SK-N-SH treated with all-trans-retinoic acid at 6 μM for 48 hours (cell line): ENCODE results near the gene RBMX2.
"Not testable (repeated sequence)": the region's sequence is repeated elsewhere in the genome, so short reads cannot be mapped to it uniquely, and the experiment has no call there.

Experiments
- CSDC2 ChIP-seq: fragments of 250-450 bp; sonication (Bioruptor Pico); IDR thresholded peaks from 2 replicates; pipeline ENCODE4 v1.5.0; 2020; ENCODE audit warnings: mild to moderate bottlenecking, moderate library complexity
- ESRRG ChIP-seq: fragments of 250-450 bp; sonication (Bioruptor Pico); IDR thresholded peaks from 2 replicates; pipeline ENCODE4 v1.6.1; 2021; ENCODE audit warnings: mild to moderate bottlenecking
- GLIS3 ChIP-seq: fragments of 250-450 bp; sonication (Bioruptor Pico); IDR thresholded peaks from 2 replicates; pipeline ENCODE4 v1.5.0; 2020; ENCODE audit warnings: mild to moderate bottlenecking, moderate library complexity
- OSR1 ChIP-seq: fragments of 250-450 bp; sonication (Bioruptor Pico); IDR thresholded peaks from 2 replicates; pipeline ENCODE4 v1.8.0; 2022; ENCODE audit warnings: moderate library complexity, mild to moderate bottlenecking, inconsistent platforms
- PPARA ChIP-seq: fragments of 250-450 bp; sonication (Bioruptor Pico); IDR thresholded peaks from 2 replicates; pipeline ENCODE4 v1.5.0; 2020; ENCODE audit warnings: mild to moderate bottlenecking, borderline replicate concordance
- ZC3H10 ChIP-seq: fragments of 250-450 bp; sonication (Bioruptor Pico); IDR thresholded peaks from 2 replicates; pipeline ENCODE4 v1.5.1; 2021; ENCODE audit warnings: mild to moderate bottlenecking, moderate library complexity
- ZNF565 ChIP-seq: fragments of 450-650 bp; formaldehyde crosslinking; conservative IDR thresholded peaks from 2 replicates; pipeline ENCODE4 v1.5.0; 2020; ENCODE audit warnings: low read depth, mild to moderate bottlenecking, moderate library complexity
- ZNF70 ChIP-seq: fragments of 450-650 bp; formaldehyde crosslinking; IDR thresholded peaks from 2 replicates; pipeline ENCODE4 v1.5.0; 2020; ENCODE audit warnings: mild to moderate bottlenecking, moderate library complexity
- TF ChIP-seq, protein P1 (sequence below): fragments of 250-450 bp; sonication (Bioruptor Pico); IDR thresholded peaks from 2 replicates; pipeline ENCODE4 v1.5.1; 2021; ENCODE audit warnings: mild to moderate bottlenecking, moderate library complexity
- TF ChIP-seq, protein P2 (sequence below): fragments of 250-450 bp; sonication (Bioruptor Pico); IDR thresholded peaks from 2 replicates; pipeline ENCODE4 v1.5.0; 2020; ENCODE audit warnings: mild to moderate bottlenecking, moderate library complexity
- TF ChIP-seq, protein P3 (sequence below): fragments of 250-450 bp; sonication (Bioruptor Pico); IDR thresholded peaks from 2 replicates; pipeline ENCODE4 v1.8.0; 2020; ENCODE audit warnings: mild to moderate bottlenecking, moderate library complexity, borderline replicate concordance

DNA sequence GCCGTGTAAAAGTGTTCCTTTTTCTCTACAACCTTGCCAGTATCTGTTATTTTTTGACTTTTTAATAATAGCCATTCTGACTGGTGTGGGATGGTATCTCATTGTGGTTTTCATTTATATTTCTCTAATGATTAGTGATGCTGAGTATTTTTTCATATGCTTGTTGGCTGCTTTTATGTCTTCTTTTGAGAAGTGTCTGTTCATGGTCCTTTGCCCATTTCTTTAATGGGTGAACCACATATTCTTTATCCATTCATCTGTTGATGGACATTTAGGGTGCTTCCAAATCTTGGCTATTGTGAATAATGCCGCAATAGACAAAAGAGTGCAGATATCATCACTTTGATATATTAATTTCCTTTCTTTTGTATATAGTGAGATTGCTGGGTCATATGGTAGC is 36.2 kb downstream of the RBMX2 start:
- not testable (repeated sequence) for TF ChIP-seq CSDC2 (CRISPR knock-in tag); OSR1 (CRISPR knock-in tag); ESRRG; GLIS3 (CRISPR knock-in tag); ZNF70; ZC3H10; ZNF565 (CRISPR knock-in tag); PPARA (CRISPR knock-in tag)
- TF ChIP-seq, protein P1, sequence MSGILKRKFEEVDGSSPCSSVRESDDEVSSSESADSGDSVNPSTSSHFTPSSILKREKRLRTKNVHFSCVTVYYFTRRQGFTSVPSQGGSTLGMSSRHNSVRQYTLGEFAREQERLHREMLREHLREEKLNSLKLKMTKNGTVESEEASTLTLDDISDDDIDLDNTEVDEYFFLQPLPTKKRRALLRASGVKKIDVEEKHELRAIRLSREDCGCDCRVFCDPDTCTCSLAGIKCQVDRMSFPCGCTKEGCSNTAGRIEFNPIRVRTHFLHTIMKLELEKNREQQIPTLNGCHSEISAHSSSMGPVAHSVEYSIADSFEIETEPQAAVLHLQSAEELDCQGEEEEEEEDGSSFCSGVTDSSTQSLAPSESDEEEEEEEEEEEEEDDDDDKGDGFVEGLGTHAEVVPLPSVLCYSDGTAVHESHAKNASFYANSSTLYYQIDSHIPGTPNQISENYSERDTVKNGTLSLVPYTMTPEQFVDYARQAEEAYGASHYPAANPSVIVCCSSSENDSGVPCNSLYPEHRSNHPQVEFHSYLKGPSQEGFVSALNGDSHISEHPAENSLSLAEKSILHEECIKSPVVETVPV: not testable (repeated sequence)
- TF ChIP-seq, protein P2, sequence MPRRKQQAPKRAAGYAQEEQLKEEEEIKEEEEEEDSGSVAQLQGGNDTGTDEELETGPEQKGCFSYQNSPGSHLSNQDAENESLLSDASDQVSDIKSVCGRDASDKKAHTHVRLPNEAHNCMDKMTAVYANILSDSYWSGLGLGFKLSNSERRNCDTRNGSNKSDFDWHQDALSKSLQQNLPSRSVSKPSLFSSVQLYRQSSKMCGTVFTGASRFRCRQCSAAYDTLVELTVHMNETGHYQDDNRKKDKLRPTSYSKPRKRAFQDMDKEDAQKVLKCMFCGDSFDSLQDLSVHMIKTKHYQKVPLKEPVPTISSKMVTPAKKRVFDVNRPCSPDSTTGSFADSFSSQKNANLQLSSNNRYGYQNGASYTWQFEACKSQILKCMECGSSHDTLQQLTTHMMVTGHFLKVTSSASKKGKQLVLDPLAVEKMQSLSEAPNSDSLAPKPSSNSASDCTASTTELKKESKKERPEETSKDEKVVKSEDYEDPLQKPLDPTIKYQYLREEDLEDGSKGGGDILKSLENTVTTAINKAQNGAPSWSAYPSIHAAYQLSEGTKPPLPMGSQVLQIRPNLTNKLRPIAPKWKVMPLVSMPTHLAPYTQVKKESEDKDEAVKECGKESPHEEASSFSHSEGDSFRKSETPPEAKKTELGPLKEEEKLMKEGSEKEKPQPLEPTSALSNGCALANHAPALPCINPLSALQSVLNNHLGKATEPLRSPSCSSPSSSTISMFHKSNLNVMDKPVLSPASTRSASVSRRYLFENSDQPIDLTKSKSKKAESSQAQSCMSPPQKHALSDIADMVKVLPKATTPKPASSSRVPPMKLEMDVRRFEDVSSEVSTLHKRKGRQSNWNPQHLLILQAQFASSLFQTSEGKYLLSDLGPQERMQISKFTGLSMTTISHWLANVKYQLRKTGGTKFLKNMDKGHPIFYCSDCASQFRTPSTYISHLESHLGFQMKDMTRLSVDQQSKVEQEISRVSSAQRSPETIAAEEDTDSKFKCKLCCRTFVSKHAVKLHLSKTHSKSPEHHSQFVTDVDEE (CRISPR knock-in tag): not testable (repeated sequence)
- TF ChIP-seq, protein P3, sequence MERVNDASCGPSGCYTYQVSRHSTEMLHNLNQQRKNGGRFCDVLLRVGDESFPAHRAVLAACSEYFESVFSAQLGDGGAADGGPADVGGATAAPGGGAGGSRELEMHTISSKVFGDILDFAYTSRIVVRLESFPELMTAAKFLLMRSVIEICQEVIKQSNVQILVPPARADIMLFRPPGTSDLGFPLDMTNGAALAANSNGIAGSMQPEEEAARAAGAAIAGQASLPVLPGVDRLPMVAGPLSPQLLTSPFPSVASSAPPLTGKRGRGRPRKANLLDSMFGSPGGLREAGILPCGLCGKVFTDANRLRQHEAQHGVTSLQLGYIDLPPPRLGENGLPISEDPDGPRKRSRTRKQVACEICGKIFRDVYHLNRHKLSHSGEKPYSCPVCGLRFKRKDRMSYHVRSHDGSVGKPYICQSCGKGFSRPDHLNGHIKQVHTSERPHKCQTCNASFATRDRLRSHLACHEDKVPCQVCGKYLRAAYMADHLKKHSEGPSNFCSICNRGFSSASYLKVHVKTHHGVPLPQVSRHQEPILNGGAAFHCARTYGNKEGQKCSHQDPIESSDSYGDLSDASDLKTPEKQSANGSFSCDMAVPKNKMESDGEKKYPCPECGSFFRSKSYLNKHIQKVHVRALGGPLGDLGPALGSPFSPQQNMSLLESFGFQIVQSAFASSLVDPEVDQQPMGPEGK (CRISPR knock-in tag): not testable (repeated sequence)
